Raji (cell line): Measurements from ENCODE around the gene NHS.

Experiments used
- POLR2A ChIP-seq: IDR thresholded peaks from 2 replicates; pipeline ENCODE4 v1.6.1; 2011; ENCODE audit warnings: low read depth, low read length, control low read depth; ENCODE audit not compliant: insufficient read depth

NHS gene

DNA sequence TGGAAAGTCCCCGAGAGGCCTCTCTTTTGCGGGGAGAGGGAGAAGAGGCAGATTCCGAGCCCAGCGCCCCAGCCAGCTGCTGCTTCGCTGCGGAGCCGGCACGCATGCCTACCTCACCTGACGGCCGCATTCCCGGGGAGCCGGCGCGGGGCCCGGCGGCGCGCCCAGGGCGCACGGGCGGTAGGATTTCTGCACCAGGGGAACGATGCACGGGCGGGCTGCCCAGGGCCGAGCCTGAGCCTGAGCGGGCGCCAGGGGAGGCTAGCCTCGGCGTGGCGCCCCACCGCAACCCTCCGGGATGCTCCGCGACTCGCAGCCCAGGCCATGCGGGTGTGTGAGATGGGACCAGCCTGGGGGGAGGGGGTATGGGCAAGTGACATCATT lies 281.0 kb downstream of the NHS start:
- TF ChIP-seq POLR2A = no peak

GRCh38 chrX:17656556-17656955 lies 281.6 kb downstream of the NHS start:
- no peak for TF ChIP-seq POLR2A

DNA sequence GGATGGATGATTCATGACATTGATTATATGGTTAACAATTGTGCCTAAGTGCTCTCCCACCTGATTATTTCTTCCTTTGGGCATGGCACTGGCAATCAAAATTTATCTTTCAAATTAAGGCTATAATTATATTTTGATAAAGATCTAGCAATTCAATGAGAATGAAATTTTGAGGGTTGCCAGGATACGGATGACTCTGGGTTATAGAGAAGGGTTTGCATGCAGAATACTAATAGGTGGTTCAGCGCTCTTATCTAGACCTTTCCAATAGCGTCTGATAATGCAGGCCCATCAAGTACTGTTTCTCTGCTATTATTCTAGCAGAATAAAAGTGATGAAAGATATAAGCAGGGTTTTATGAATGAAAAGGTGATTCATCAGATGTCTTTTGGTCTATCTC lies 287.4 kb downstream of the NHS start:
- no peak for TF ChIP-seq POLR2A

GRCh38 chrX:17668929-17669328 lies 293.9 kb downstream of the NHS start:
- no peak for TF ChIP-seq POLR2A

DNA sequence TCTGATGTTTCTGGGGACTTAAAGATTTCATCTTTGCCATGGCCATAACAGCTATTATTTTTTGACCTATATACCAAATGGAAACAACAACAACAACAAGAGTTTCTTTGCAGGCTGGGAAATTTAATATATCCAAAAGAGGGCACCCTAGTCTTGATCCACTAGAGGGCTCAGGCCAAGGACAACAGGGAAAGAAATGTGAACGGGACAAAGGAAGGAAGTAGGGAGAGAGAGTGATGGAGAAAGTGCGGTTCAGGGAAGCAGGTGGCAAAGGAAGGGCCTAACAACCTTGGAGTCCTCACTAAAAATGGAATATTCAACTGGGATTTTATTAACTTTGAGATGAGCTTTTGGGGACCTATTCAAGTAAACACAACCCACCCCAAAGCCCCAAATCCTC lies 294.5 kb downstream of the NHS start:
- no peak for TF ChIP-seq POLR2A

- no peak for TF ChIP-seq POLR2A
Measured at GRCh38 chrX:17669891-17670290, 294.9 kb downstream of the NHS start.

- no peak for TF ChIP-seq POLR2A
Measured at GRCh38 chrX:17670874-17671273, 295.9 kb downstream of the NHS start.

DNA sequence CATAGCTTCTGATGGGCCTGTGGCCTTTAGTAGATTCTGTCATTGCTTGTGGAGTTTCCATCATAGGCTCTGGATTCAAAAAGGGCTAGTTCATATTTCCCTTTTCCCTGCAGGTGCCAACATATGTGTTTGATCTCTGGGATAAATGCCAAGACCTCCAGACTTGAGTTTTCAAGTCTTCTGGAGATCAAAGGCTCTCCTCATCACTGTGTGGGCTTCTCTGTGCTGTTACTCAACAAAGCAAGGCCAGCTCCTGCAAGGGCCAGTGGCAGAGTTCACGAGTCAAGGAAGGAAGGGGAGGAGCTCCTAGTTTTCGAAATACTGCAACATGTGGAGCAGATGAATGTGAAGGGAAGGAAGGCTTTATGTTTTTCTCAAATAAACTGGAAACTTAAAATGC lies 299.6 kb downstream of the NHS start:
- no peak for TF ChIP-seq POLR2A

DNA sequence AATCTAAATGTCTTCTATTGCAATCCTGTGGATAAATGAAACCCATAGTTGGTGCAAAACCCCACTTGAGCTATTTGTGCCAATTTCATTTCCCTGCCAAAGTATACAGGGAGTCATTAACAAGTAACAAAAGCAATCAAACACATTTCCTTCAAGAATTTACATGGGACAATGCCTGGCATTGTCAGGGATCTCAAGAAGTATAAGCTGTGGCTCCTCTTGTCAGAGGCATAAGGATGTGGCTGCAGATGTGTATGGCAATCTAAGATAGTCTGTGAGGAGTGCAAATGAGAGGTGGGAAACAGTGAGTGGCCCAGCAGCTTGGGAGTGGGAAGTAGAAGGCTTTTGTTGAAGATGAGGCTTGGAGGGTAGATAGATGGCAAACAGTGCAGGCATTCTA lies 304.3 kb downstream of the NHS start:
- TF ChIP-seq POLR2A = no peak

GRCh38 chrX:17679820-17680219 lies 304.8 kb downstream of the NHS start:
- TF ChIP-seq POLR2A = no peak

- no peak for TF ChIP-seq POLR2A
Measured at GRCh38 chrX:17680732-17681413, 305.9 kb downstream of the NHS start.

GRCh38 chrX:17682259-17682658 lies 307.3 kb downstream of the NHS start:
- TF ChIP-seq POLR2A = no peak

- no peak for TF ChIP-seq POLR2A
Measured at GRCh38 chrX:17685026-17685425, 310.0 kb downstream of the NHS start.

- no peak for TF ChIP-seq POLR2A
Measured at GRCh38 chrX:17687648-17688047, 312.6 kb downstream of the NHS start.

DNA sequence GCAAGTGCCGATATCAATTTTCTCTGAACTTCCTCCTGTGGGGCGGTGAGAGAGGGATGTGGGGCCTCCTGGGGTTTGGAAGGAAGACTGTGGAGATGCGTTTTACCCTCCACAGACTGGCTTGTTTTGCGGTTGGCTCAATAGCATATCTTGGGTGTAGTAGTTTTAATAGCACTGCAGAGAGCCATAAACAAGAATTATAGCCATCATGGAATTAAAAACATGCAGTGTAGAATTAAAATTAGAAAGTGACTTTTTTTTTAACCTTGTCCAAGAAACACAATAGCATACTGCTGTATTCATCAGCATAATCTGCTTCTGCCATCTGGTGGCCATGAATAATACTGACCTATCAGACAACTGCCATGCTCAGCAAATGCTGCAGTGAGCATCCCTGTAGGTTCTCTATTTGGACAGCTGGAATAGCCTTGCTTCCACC lies 315.0 kb downstream of the NHS start:
- TF ChIP-seq POLR2A = no peak

GRCh38 chrX:17692709-17693346 lies 317.8 kb downstream of the NHS start:
- no peak for TF ChIP-seq POLR2A

- TF ChIP-seq POLR2A = no peak
Measured at GRCh38 chrX:17697191-17697590, 322.2 kb downstream of the NHS start.

- no peak for TF ChIP-seq POLR2A
Measured at GRCh38 chrX:17700976-17701375, 326.0 kb downstream of the NHS start.

- TF ChIP-seq POLR2A = no peak
Measured at GRCh38 chrX:17703201-17703600, 328.2 kb downstream of the NHS start.
